Measurements from ENCODE around the gene SLC6A13.
A peak's percentile ranks its signal among the peaks of the same experiment; 100 is the strongest.

The SLC6A13 gene

DNA sequence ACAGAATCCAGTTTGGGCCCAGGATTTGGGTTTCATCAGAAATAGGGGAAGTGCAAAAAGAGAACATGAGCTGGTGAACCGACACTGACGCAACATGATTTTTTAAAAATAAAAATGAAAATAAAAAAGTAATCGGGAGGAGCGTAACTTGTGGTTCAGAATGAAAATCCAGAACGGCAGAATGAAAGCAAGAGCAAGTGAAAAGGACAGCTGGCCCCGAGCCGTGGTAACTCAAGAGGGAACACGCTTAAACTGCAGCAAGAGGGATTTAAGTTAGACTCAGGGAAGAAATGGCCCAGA lies 50.3 kb downstream of the SLC6A13 start:
- TF ChIP-seq MYC (IDR thresholded peaks at IDR 0.05; ENCODE audit: low read depth, low read length) (no peak), POLR2A (IDR thresholded peaks at IDR 0.05; ENCODE audit: extremely low read depth, insufficient read length) (no peak)
- TF ChIP-seq, protein P1, sequence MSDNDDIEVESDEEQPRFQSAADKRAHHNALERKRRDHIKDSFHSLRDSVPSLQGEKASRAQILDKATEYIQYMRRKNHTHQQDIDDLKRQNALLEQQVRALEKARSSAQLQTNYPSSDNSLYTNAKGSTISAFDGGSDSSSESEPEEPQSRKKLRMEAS (IDR thresholded peaks at IDR 0.05; ENCODE audit: low read depth, low read length) = no peak
- TF ChIP-seq, protein P2, sequence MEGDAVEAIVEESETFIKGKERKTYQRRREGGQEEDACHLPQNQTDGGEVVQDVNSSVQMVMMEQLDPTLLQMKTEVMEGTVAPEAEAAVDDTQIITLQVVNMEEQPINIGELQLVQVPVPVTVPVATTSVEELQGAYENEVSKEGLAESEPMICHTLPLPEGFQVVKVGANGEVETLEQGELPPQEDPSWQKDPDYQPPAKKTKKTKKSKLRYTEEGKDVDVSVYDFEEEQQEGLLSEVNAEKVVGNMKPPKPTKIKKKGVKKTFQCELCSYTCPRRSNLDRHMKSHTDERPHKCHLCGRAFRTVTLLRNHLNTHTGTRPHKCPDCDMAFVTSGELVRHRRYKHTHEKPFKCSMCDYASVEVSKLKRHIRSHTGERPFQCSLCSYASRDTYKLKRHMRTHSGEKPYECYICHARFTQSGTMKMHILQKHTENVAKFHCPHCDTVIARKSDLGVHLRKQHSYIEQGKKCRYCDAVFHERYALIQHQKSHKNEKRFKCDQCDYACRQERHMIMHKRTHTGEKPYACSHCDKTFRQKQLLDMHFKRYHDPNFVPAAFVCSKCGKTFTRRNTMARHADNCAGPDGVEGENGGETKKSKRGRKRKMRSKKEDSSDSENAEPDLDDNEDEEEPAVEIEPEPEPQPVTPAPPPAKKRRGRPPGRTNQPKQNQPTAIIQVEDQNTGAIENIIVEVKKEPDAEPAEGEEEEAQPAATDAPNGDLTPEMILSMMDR (IDR thresholded peaks at IDR 0.05; ENCODE audit: low read depth, low read length) = no peak
- peak; percentile 25 for DNase-seq (ENCODE audit: low read depth)
- no peak overlapping the region for H3K4me3 ChIP-seq (ENCODE audit: low read depth, low read length)

DNA sequence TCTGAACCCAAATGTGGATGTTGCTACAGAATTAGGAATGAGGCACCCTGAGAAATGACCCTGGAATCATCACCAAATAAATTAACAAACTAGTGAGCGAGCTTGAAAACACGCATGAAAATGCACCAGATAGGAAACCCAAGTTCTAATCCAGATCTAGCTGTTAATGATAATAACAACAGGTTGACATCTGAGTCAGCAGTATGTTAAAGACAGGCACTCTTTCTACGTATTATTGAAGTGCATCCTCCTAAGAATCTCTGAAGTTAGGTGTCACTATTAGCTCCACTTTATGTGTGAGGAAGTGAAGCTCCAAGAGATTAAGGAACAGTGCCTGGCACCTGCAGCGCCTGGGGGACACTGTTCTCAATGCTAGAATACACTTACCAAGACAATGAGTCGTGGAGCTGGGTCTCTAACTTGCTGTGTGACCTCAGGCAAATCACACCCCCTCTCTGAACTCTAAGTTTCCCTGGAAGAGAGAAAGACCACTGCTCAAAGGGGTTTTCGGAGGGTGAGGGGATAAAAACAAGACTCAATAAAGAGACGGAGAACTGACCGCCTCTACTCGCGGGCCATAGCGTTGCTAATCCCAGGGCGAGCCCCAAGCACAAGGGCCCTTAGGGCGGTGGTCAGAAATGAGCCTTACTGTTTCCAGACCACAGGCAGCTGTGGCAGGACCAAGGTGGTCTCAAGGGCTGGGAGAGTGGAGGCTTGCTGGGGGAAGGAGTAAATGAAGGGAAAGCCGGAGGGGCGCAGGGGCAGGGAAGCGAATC lies 50.8 kb downstream of the SLC6A13 start:
- DNase-seq (ENCODE audit: low read depth) = no peak
- TF ChIP-seq, protein P1 (IDR thresholded peaks at IDR 0.05; ENCODE audit: low read depth, low read length) = no peak
- TF ChIP-seq MYC (IDR thresholded peaks at IDR 0.05; ENCODE audit: low read depth, low read length) (no peak), POLR2A (IDR thresholded peaks at IDR 0.05; ENCODE audit: extremely low read depth, insufficient read length) (no peak)
- TF ChIP-seq, protein P2 (IDR thresholded peaks at IDR 0.05; ENCODE audit: low read depth, low read length) = no peak
- H3K4me3 ChIP-seq (ENCODE audit: low read depth, low read length) = no peak overlapping the region

DNA sequence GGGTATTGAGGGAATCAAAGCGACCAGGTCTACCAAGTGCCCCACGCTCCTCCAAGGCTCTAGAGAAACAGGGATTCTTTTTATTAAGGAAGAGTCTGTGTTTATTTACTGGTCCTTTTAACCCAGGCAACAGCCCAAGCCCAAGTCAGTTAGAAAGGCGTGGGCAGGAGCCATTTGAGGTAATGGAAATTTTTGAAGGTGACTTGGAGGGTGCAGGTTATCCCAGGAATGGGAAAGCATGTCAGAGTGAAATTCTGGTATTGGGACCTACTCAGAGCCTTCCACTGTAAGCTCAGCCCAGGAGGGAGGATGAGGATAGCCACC lies 51.5 kb downstream of the SLC6A13 start:
- TF ChIP-seq MYC (IDR thresholded peaks at IDR 0.05; ENCODE audit: low read depth, low read length) (no peak), POLR2A (IDR thresholded peaks at IDR 0.05; ENCODE audit: extremely low read depth, insufficient read length) (no peak)
- TF ChIP-seq, protein P2 (IDR thresholded peaks at IDR 0.05; ENCODE audit: low read depth, low read length) = no peak
- TF ChIP-seq, protein P1 (IDR thresholded peaks at IDR 0.05; ENCODE audit: low read depth, low read length) = no peak
- DNase-seq (ENCODE audit: low read depth) = no peak
- H3K4me3 ChIP-seq (ENCODE audit: low read depth, low read length) = no peak overlapping the region

DNA sequence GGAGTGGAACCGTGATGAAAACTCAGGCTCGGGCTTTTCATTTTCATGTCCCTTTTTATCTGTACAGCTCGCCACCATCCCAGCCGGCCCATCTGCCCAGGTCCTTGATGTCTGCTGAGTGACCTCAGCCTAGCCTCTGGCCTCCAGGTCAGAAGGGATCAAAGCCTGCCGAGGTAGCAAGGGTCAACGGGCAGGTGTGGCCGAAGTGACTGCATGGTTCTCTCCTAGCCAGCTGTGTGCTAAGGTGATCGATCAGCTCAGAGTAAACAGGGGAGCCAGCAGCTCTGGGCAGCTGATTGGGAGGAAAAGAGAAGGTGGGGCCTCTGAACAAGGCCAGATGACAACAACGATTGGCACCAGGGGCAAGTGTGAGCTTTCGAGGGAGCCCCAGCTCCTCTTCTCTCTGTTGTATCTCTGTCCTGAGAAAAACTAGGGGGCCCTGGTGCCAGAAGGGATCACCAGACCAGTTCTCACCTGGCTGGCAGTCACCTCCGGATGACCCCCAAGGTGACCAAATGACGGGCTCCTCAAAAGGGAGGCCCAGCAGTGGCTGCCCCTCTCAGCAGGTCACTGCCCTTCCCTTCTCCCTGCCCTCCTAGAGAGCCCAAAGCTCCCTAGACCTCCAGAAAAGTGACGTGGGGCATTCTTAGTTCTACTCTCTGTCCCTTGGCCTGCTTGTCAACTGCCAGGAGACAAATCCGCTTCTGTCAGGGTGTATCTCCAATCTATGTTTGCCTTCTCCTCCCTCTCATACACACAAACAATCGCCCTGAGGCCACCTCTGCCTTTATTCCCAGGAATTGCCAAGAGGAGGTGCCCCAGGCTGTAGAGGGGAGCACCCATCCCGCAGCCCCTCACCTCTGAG lies 52.1 kb downstream of the SLC6A13 start:
- DNase-seq (ENCODE audit: low read depth) = no peak
- TF ChIP-seq, protein P2 (IDR thresholded peaks at IDR 0.05; ENCODE audit: low read depth, low read length) = no peak
- TF ChIP-seq MYC (IDR thresholded peaks at IDR 0.05; ENCODE audit: low read depth, low read length) (no peak), POLR2A (IDR thresholded peaks at IDR 0.05; ENCODE audit: extremely low read depth, insufficient read length) (no peak)
- TF ChIP-seq, protein P1 (IDR thresholded peaks at IDR 0.05; ENCODE audit: low read depth, low read length) = no peak
- no peak overlapping the region for H3K4me3 ChIP-seq (ENCODE audit: low read depth, low read length)

DNA sequence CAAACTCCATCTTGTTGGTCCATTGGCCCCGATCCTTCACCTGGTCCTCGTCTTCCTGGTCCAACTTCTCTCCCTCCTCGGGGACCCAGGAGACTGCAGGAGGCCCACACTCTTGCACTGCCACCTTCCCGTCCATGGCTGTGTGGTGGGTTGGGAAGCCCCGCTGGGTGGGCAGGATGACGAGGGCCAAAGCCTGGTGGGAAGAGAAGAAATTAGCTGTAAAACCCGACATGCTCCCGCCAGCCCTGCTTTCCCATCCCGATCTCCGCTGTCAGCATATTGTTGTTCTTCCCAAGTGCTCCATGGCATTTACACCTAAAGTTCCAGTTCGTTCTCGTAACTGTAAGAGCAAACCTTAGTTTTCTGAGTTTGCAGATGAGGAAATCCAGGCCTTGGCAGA lies 52.8 kb downstream of the SLC6A13 start:
- TF ChIP-seq, protein P1 (IDR thresholded peaks at IDR 0.05; ENCODE audit: low read depth, low read length) = no peak
- TF ChIP-seq, protein P2 (IDR thresholded peaks at IDR 0.05; ENCODE audit: low read depth, low read length) = no peak
- TF ChIP-seq MYC (IDR thresholded peaks at IDR 0.05; ENCODE audit: low read depth, low read length) = no peak
- TF ChIP-seq POLR2A (IDR thresholded peaks at IDR 0.05; ENCODE audit: extremely low read depth, insufficient read length) = no peak
- DNase-seq (ENCODE audit: low read depth) = no peak
- no peak overlapping the region for H3K4me3 ChIP-seq (ENCODE audit: low read depth, low read length)
